GM12864 (cell line): ENCODE results near the gene SHISA3.

ENCODE experiments used
- DNase-seq: peaks from one replicate; pipeline ENCODE4 v3.0.0-alpha.2; 2011; ENCODE audit warnings: low read depth
- H3K4me3 ChIP-seq: 2 replicates; pipeline ENCODE4 v1.5.1; 2011; ENCODE audit warnings: mild to moderate bottlenecking, low read depth, low read length, control low read depth
- CTCF ChIP-seq: IDR thresholded peaks from 2 replicates; pipeline ENCODE4 v1.5.1; 2011; ENCODE audit warnings: low read depth, mild to moderate bottlenecking, moderate library complexity, low read length, control low read depth, inconsistent platforms; ENCODE audit errors: missing control alignments

Gene SHISA3

GRCh38 chr4:42396752-42397634, at the start of gene SHISA3:
TSS of gene SHISA3 (plus strand) at chr4:42397488. CDS start at chr4:42398057, 569 bp downstream.
- H3K4me3 ChIP-seq: peak within 1 kb of the TSS; percentile 69
- TF ChIP-seq CTCF: no peak
- DNase-seq: no peak

DNA sequence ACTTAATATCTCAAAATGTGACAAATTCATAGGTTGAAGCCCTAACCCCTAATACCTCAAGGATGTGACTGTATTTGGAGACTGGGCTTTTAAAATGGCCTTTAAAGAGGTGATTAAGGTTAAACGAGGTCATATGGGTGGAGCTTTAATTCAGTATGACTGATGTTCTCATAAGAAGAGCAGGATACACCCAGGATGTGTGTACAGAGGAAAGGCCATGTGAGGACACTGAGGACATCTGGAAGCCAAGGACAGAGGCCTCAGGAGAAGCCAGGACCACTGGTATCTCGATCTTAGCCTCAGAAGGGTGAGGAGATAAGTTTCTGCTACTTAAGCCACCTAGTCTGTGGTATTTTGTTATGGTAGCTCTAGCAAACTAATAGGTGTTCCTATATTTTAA, 49.0 kb upstream of the SHISA3 start:
- no peak overlapping the region for H3K4me3 ChIP-seq
- DNase-seq: no peak
- TF ChIP-seq CTCF: no peak

- TF ChIP-seq CTCF: no peak
- no peak for DNase-seq
These were observed 48.6 kb upstream of the SHISA3 start for GRCh38 chr4:42348692-42349091.

DNA sequence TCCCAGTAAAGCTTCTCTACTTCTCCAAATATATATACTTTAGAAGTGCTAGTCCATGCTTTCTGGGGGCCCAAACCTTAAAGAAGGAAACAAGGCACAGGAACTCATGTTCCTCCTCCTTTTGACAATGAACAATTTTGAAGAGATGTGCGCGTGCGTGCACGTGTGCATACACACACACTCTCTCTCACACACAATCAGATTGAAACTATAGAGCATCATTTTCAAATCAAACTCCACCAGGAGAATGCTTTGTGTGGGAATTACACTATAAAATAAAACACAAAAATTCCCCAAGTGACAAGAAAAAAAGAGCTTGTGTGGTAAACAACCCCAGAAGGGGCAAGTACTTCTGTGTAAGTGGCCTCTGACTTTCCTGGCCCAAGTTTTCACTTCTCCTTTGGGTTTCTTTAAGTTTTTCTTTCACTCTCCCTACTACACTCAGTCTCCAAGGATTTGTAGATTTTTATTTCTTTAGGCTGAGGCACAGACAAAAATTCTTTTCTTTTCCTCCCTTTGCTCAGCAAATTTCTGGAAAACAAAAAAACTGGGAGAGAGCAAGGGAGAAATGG, 46.6 kb upstream of the SHISA3 start:
- no peak for TF ChIP-seq CTCF
- DNase-seq: no peak
- no peak overlapping the region for H3K4me3 ChIP-seq

More at GRCh38 chr4:42348692-42349091, 48.6 kb upstream of the SHISA3 start:
- H3K4me3 ChIP-seq: no peak overlapping the region

DNA sequence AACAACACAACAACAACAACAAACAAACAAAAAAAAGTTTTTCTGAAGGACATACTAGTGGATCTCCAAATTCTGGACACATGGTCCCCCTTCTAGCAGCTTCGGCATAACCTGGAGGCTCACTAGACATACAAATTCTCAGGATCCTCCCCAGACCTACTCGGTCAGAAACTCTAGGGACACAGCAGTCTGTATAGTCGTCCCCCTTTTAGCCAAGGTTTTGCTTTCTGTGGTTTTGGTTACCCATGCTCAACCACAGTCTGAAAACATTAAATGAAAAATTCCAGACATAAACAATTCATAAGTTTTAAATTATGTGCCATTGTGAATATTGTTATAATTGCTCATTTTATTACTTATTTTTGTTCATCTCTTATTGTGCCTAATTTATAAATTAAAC, 45.2 kb upstream of the SHISA3 start:
- TF ChIP-seq CTCF: no peak

DNA sequence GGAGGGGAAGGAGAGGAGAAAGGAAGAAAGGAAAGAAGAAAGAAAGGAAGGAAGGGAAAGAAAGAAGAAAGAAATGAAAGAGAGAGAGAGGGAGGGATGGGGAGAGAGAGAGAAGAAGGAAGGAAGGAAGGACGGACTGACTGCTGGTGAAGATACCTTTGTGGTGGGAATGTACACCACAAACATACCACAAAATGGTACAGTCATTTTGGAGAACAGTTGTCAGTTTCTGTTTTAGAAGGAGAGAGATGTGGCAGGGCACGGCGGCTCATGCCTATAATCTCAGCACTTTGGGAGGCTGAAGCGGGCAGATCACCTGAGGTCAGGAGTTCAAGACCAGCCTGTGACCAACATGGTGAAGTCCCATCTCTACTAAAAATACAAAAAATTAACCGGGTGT, 40.0 kb upstream of the SHISA3 start:
- no peak for TF ChIP-seq CTCF
- no peak for DNase-seq
- no peak overlapping the region for H3K4me3 ChIP-seq

More for the DNA sequence above, 45.2 kb upstream of the SHISA3 start:
- no peak for DNase-seq
- H3K4me3 ChIP-seq: no peak overlapping the region
